Thyroid gland (tissue), 4 donors: ENCODE results near the gene PAM. TPM values are rescaled to one million over a fixed set of nuclear protein-coding genes. Genes with fewer than 3 reads are reported as not detected.

Source experiments
- DNase-seq, 2 donors: peaks; one replicate each; pipeline ENCODE4 v3.0.0-alpha.2; 2019
- H3K27ac ChIP-seq, 3 donors: fragments of 200-600 bp; sonication (generic); 1 replicate in 2 of 3; 2 replicates in 1 of 3; pipeline ENCODE4 v1.5.1; 2016 to 2019; ENCODE audit warnings: mild to moderate bottlenecking in 1 of 3, moderate library complexity in 1 of 3
- H3K27me3 ChIP-seq: fragments of 200-600 bp; sonication (generic); one replicate; pipeline ENCODE4 v1.5.1; 2019
- H3K36me3 ChIP-seq, 2 donors: fragments of 200-600 bp; sonication (generic); one replicate each; pipeline ENCODE4 v1.5.1; 2016 to 2019
- H3K4me1 ChIP-seq, 2 donors: fragments of 200-600 bp; sonication (generic); one replicate each; pipeline ENCODE4 v1.5.1; 2017 to 2019
- H3K4me3 ChIP-seq, 3 donors: fragments of 200-600 bp; sonication (generic); replicated peaks in 1 of 3; 1 replicate in 2 of 3; 2 replicates in 1 of 3; pipeline ENCODE4 v1.5.1; 2016; ENCODE audit warnings: mild to moderate bottlenecking in 1 of 3
- H3K9me3 ChIP-seq: fragments of 200-600 bp; sonication (generic); one replicate; pipeline ENCODE4 v1.5.1; 2017
- CTCF ChIP-seq, 6 experiments: fragments of 200-600 bp in 3 of 6; fragments of 450-650 bp in 3 of 6; sonication (generic) in 3 of 6; IDR thresholded peaks; one replicate each; pipeline ENCODE4 v1.5.1; 2016 to 2019; ENCODE audit warnings: antibody characterized with exemption in 6 of 6, mild to moderate bottlenecking in 2 of 6, inconsistent platforms in 1 of 6, moderate library complexity in 1 of 6
- POLR2A ChIP-seq, 2 donors: fragments of 450-650 bp; IDR thresholded peaks; one replicate each; pipeline ENCODE4 v1.6.1; 2017; ENCODE audit warnings: antibody characterized with exemption in 2 of 2, mild to moderate bottlenecking in 2 of 2, moderate library complexity in 1 of 2
- WGBS, 2 donors: methylation state at CpG; one replicate each; pipeline ENCODE4 v1.1.5; 2017; 5-methylcytosine and 5-hydroxymethylcytosine counted together
- intact Hi-C: fragments of 100-400 bp; cut with DNase I; formaldehyde crosslinking; loops from one replicate; pipeline ENCODE4 v1.15.1; 2023
- total RNA-seq, 4 donors: library from RNA; depleted of rRNA; stranded (reverse); fragments of >200 nt; gene quantifications; one replicate each; pipeline ENCODE4 v1.2.3, GENCODE V29; 2016

PAM gene
- total RNA-seq, 4 donors from 2014 or later, result 175 to 250 (median 202) TPM

GRCh38 chr5:102858808-102859207 lies 103.7 kb downstream of the PAM start:
- intact Hi-C loops, result no loop called here
- no peak for DNase-seq
- 91 to 94% methylated on average over 4 of the region's 4 CpGs for WGBS, 2 donors
- no peaks in the 10 kb centered on the region for H3K9me3 ChIP-seq
- no peaks in the 10 kb centered on the region for H3K36me3 ChIP-seq
- no peaks in the 10 kb centered on the region for H3K27me3 ChIP-seq
- no peak overlapping the region for H3K4me3 ChIP-seq
- peaks cover 2% of the 10 kb centered on the region in 2 donors for H3K4me1 ChIP-seq
- TF ChIP-seq CTCF (IDR thresholded peaks at IDR 0.05), result no peak
- TF ChIP-seq POLR2A (IDR thresholded peaks at IDR 0.05), result no peak
- H3K27ac ChIP-seq, result no peak overlapping the region

GRCh38 chr5:102860035-102860434 lies 104.9 kb downstream of the PAM start:
- H3K9me3 ChIP-seq, result no peaks in the 10 kb centered on the region
- no peak overlapping the region for H3K27ac ChIP-seq
- intact Hi-C loops, result no loop called here
- H3K4me1 ChIP-seq, result peaks cover 6 to 12% of the 10 kb centered on the region in 2 donors
- H3K27me3 ChIP-seq, result no peaks in the 10 kb centered on the region
- H3K4me3 ChIP-seq, result no peak overlapping the region
- H3K36me3 ChIP-seq, result no peaks in the 10 kb centered on the region
- TF ChIP-seq POLR2A (IDR thresholded peaks at IDR 0.05) (no peak), CTCF (IDR thresholded peaks at IDR 0.05) (no peak)
- no peak for DNase-seq
- 97% methylated on average over 3 of the region's 3 CpGs for WGBS, 2 donors

GRCh38 chr5:102863058-102863457 lies 108.0 kb downstream of the PAM start:
- H3K4me1 ChIP-seq, result peaks cover 10 to 24% of the 10 kb centered on the region in 2 donors
- H3K36me3 ChIP-seq, result no peaks in the 10 kb centered on the region
- intact Hi-C loops, result no loop called here
- H3K27ac ChIP-seq, result peak overlapping the region in 1 of 3 donors; percentile 11
- DNase-seq, result no peak
- H3K9me3 ChIP-seq, result no peaks in the 10 kb centered on the region
- no peaks in the 10 kb centered on the region for H3K27me3 ChIP-seq
- TF ChIP-seq CTCF (IDR thresholded peaks at IDR 0.05) (no peak), POLR2A (IDR thresholded peaks at IDR 0.05) (no peak)
- H3K4me3 ChIP-seq, result no peak overlapping the region

GRCh38 chr5:102863764-102864560 lies 108.9 kb downstream of the PAM start:
- intact Hi-C loops, result no loop called here
- DNase-seq, result no peak
- no peaks in the 10 kb centered on the region for H3K36me3 ChIP-seq
- peaks cover 10 to 26% of the 10 kb centered on the region in 2 donors for H3K4me1 ChIP-seq
- H3K9me3 ChIP-seq, result no peaks in the 10 kb centered on the region
- no peak for TF ChIP-seq POLR2A (IDR thresholded peaks at IDR 0.05)
- TF ChIP-seq CTCF (IDR thresholded peaks at IDR 0.05), result no peak
- peak overlapping the region; percentile 29 to 91 (median 39) for H3K27ac ChIP-seq
- H3K4me3 ChIP-seq, result no peak overlapping the region
- no peaks in the 10 kb centered on the region for H3K27me3 ChIP-seq

- WGBS, 2 donors, result 39 to 54% methylated on average over 3 of the region's 3 CpGs
- H3K4me1 ChIP-seq, result peaks cover 10 to 26% of the 10 kb centered on the region in 2 donors
- peak overlapping the region in 2 of 3 donors; percentile 47 to 77 for H3K4me3 ChIP-seq
- H3K9me3 ChIP-seq, result no peaks in the 10 kb centered on the region
- intact Hi-C loops, result no loop called here
- H3K27ac ChIP-seq, result peak overlapping the region; percentile 31 to 91 (median 74)
- no peaks in the 10 kb centered on the region for H3K27me3 ChIP-seq
- TF ChIP-seq POLR2A (IDR thresholded peaks at IDR 0.05) (no peak), CTCF (IDR thresholded peaks at IDR 0.05) (no peak)
- no peak for DNase-seq
- H3K36me3 ChIP-seq, result no peaks in the 10 kb centered on the region
These were observed 110.0 kb downstream of the PAM start for GRCh38 chr5:102865171-102865509.
